Natural killer cell treated with Interleukin-12 subunit alpha and Interleukin-12 subunit beta and Interleukin-15 and Interleukin-18, amount 100 ng/mL, for 72 hours (primary cell): ENCODE data around the gene SPOP. TPM values are rescaled to one million over a fixed set of nuclear protein-coding genes. Genes with fewer than 3 reads are reported as not detected.
A peak's percentile ranks its signal among the peaks of the same experiment; 100 is the strongest.

Experiments used
- ATAC-seq, 2 donors: fragments of 150-1000 bp; cut with Tn5 transposase in 1 of 2; sonication (Bioruptor Pico), chemical (Tn5 transposase) in 1 of 2; 2 replicates each; pipeline ENCODE4 v1.10.0; 2021
- DNase-seq: peaks from one replicate; pipeline ENCODE4 v3.0.0; 2022; ENCODE audit warnings: low spot score
- H3K27ac Mint-ChIP-seq, 2 donors: 1 replicate in 1 of 2; 2 replicates in 1 of 2; pipeline ENCODE4 v1.8.0; 2022; ENCODE audit warnings: mixed read lengths in 2 of 2, mild to moderate bottlenecking in 1 of 2, moderate library complexity in 1 of 2
- H3K27me3 Mint-ChIP-seq, 2 donors: 1 replicate in 1 of 2; 2 replicates in 1 of 2; pipeline ENCODE4 v1.8.0; 2022; ENCODE audit warnings: mixed read lengths in 2 of 2
- H3K36me3 Mint-ChIP-seq: one replicate; pipeline ENCODE4 v1.8.0; 2022; ENCODE audit warnings: mixed read lengths
- H3K4me1 Mint-ChIP-seq, 2 donors: 1 replicate in 1 of 2; 2 replicates in 1 of 2; pipeline ENCODE4 v1.8.0; 2022; ENCODE audit warnings: low read depth in 2 of 2, mixed read lengths in 2 of 2, mild to moderate bottlenecking in 1 of 2
- H3K4me3 Mint-ChIP-seq: one replicate; pipeline ENCODE4 v1.8.0; 2022; ENCODE audit warnings: mixed read lengths
- H3K9me3 Mint-ChIP-seq: 2 replicates; pipeline ENCODE4 v1.8.0; 2022; ENCODE audit warnings: mixed read lengths
- total RNA-seq, 2 donors: library from RNA; stranded (reverse); gene quantifications; one replicate each; pipeline ENCODE4 v1.2.3, GENCODE V29; 2022

SPOP gene
- total RNA-seq, 2 donors from 2014 or later, result 59.3 to 87.7 TPM

DNA sequence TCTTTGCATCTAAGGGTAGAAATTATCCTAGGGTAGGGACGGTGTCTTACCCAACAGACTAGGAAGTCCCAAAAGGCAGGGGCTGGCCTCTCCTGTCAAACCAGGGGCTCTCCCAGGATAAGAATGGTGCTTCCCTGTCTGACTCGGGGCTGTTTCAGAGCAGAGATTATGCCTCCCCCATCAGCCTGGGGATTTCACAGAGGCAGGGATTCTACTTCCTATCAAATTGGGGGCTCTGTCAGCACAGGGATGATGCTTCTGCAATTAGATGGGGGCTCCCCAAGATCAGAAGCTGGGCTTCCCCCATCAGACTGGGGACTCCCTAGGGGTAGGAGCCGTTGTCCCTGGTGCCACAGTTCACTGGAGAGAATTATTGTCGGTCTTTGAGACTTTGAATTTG lies 99.9 kb downstream of the SPOP start:
- Mint-ChIP-seq H3K4me1 (no peaks in the 10 kb centered on the region), H3K27ac (no peak overlapping the region), H3K36me3 (no peaks in the 10 kb centered on the region), H3K27me3 (peaks cover 24 to 26% of the 10 kb centered on the region in 2 donors), H3K4me3 (no peak overlapping the region), H3K9me3 (no peaks in the 10 kb centered on the region)
- no peak for ATAC-seq
- DNase-seq, result no peak

DNA sequence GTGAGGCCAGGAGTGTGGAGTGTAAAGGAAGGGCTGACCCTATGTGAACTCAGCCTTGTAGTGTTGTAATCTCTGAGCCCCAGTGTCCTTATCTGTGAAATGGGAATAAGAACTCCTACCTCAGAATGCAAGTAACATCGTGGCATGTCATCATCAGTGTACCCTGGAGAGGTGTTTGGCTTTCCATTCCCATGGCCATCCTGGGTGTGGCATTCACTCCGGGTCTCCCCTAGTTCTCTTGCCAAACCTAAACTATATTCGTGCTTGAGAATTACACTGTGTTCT lies 100.3 kb downstream of the SPOP start:
- Mint-ChIP-seq H3K27me3 (peaks cover 28% of the 10 kb centered on the region in 2 donors), H3K9me3 (no peaks in the 10 kb centered on the region), H3K4me3 (no peak overlapping the region), H3K4me1 (no peaks in the 10 kb centered on the region), H3K36me3 (no peaks in the 10 kb centered on the region), H3K27ac (no peak overlapping the region)
- ATAC-seq, result no peak
- DNase-seq, result no peak

DNA sequence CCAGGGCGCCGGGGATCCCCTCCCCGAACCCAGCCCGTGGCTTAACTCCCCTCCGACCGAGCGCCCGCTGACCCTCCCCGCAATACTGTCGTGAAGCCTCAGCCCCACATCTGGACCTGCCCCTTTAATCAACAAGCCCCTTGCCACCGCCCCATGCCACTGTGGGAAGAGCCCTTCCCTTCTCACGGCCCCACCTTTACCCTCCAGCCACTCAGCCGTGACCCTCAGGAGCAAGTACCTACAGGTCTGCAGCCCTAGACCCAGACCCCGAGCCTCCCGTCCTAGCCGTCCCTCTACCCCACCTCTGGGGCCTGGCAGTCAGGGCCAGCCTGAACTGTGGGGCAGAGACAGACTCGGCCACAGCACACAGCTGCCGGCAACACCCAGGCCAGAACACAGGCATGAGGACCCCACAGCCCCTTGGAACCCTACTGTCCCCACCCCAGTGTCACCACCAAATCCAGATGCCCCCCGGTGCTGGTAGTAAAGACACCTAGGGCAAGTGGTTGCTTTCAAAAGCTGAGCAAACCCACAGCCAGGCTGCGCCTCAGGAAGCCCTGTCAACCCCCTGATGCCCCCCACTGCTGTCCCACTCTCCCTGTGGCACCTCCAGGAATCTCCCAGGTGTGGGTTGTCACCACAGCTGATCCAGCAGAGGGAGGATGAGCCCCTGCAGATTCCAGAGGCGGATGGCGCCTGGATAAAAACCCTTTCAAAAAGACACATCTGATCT lies 100.8 kb downstream of the SPOP start:
- H3K36me3 Mint-ChIP-seq, result no peaks in the 10 kb centered on the region
- no peak overlapping the region for H3K27ac Mint-ChIP-seq
- ATAC-seq (no peak), DNase-seq (no peak)
- peaks cover 30 to 31% of the 10 kb centered on the region in 2 donors for H3K27me3 Mint-ChIP-seq
- peak overlapping the region; percentile 20 for H3K4me3 Mint-ChIP-seq
- no peaks in the 10 kb centered on the region for H3K4me1 Mint-ChIP-seq
- no peaks in the 10 kb centered on the region for H3K9me3 Mint-ChIP-seq

DNA sequence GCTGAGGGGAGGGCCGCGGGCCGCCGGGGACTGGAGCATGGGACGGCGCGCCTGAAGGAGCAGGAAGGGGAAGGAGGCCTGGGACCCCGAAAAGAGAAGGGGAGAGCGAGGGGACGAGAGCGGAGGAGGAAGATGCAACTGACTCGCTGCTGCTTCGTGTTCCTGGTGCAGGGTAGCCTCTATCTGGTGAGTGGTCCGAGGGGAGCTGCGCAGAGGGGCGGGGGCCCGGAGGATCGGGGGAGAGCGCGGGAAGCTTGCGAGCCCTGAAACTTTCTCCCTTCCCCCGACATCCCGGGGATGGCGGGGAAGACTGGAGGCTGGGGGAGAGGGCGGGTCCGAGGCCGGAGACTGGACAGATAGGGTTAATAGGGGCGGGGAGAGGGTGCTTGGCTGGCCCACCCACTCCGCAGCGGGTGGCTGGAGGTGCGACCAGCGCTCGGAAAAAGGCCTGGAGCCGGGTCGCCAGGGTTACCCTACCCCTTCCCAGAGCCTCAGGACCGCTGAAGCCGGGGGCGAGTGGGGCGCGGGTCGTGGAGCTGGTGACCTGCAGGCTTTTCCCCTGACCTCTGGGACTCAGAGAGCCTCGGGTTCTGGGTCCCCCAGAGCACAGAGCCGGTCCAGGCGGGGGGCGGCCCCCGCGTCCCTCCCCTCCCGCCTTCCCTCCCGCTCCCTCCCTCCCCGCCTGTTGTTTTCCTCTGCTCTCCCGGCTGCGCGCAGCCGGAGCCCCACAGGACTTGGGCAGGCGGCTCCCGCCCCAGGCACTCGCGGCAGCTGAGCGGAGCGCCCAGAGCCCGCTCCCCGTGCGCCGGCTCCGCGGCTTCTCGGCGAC lies 101.6 kb downstream of the SPOP start:
- Mint-ChIP-seq H3K4me3 (peak overlapping the region; percentile 58), H3K27me3 (peaks cover 37 to 39% of the 10 kb centered on the region in 2 donors), H3K27ac (no peak overlapping the region), H3K36me3 (no peaks in the 10 kb centered on the region), H3K9me3 (no peaks in the 10 kb centered on the region), H3K4me1 (peaks cover 4 to 5% of the 10 kb centered on the region in 2 donors)
- DNase-seq (no peak), ATAC-seq (no peak)

DNA sequence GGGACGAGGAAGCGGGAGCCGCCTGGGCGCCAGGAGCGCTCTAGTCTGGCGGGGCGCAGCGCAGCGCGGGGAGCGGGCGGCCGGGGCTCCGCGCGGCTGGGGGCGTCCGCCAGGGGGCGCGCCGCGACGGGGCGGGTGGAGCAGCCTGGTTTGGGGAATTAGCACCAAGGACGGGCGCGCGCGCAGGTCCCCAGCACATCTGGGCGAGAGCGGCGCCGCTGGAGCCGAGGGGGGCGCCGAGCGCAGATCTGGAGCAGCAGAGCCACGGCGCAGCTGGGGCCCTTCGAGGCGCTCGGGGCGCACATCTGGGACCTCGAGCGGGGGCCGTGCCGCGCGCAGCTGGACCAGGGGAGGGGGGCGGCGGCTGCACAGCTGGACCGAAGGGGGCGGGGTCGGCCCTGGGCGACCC lies 102.2 kb downstream of the SPOP start, which contains the start of gene NXPH3:
NXPH3 (plus strand) TSS at position 193 of the 409 bp plus-strand sequence. CDS start 349 bp downstream, outside the sequence.
- peaks cover 43 to 45% of the 10 kb centered on the region in 2 donors for H3K27me3 Mint-ChIP-seq

DNA sequence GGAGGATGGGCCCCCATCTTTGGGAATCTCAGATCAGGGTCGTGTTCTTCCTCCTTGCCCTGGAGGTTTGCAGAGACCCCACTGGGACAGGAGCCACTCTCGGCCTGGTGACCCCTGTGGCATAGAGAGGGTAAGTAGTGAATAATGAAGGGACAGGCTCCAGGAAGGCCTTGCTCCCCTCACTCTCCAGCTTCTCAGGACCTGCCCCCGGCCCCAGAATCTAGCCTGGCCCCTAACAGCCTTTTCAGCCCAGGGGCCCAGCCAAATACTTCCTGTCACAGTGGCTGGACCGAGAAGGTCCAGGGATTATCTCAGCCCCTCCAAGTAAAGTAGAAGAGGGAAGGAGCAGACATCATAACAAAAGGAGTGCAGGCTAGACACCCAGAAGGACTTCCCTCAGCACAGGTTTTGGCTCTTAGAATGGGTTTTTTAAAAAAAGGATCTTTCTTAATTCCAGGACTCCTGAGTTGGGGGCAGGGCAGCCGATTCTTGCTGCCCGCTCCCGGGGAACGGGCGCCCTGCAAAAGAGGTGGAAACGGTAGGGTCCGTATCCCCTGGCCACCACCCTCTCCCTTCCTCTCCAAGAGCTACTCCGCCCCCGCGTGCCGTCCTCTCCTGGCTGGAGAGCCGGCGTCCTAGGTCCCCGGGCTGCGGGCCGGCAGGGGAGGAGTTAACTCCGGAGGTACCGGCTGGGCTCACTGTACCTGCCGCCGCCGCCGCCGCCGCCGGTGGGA lies 102.8 kb downstream of the SPOP start:
- Mint-ChIP-seq H3K4me3 (peak overlapping the region; percentile 58), H3K27me3 (peaks cover 43 to 46% of the 10 kb centered on the region in 2 donors), H3K36me3 (no peaks in the 10 kb centered on the region), H3K9me3 (no peaks in the 10 kb centered on the region), H3K4me1 (peaks cover 11 to 12% of the 10 kb centered on the region in 2 donors), H3K27ac (no peak overlapping the region)
- ATAC-seq (peak in 1 of 2 donors; percentile 8), DNase-seq (no peak)

More for the DNA sequence above, 102.2 kb downstream of the SPOP start, which contains the start of gene NXPH3:
- H3K9me3 Mint-ChIP-seq, result no peaks in the 10 kb centered on the region
- no peak for DNase-seq
- H3K4me3 Mint-ChIP-seq, result peak within 1 kb of the TSS; percentile 58
- H3K36me3 Mint-ChIP-seq, result no peaks in the 10 kb centered on the region
- peak; percentile 71 to 75 for ATAC-seq
- no peak within 1 kb of the TSS for H3K27ac Mint-ChIP-seq
- H3K4me1 Mint-ChIP-seq, result peaks cover 10 to 11% of the 10 kb centered on the region in 2 donors

DNA sequence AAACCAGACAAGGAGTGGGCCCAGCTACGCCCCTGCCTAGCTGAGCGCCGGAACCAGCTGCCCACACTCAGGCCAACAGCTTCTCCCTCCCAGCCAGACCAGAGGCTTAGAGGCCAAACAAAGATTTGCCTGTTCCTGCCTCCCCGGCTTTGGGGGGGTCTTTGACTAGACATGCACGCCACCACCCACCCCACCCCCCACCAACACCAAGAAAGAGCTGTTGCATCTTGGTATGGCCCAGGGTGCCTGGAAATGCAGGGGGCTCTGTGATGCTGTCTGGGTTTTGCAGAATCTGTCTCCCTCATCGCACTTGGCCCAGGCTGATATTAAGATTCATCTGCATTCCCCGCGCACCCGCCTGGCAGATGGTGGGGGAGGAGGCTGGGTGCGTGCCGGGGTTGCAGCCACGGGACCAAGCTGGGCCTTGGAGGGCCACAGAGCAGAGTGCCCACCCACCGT lies 103.5 kb downstream of the SPOP start:
- H3K27ac Mint-ChIP-seq, result no peak overlapping the region
- no peaks in the 10 kb centered on the region for H3K9me3 Mint-ChIP-seq
- no peak for ATAC-seq
- H3K27me3 Mint-ChIP-seq, result peaks cover 43 to 46% of the 10 kb centered on the region in 2 donors
- H3K4me1 Mint-ChIP-seq, result peaks cover 12 to 15% of the 10 kb centered on the region in 2 donors
- no peak overlapping the region for H3K4me3 Mint-ChIP-seq
- DNase-seq, result no peak
- H3K36me3 Mint-ChIP-seq, result no peaks in the 10 kb centered on the region

DNA sequence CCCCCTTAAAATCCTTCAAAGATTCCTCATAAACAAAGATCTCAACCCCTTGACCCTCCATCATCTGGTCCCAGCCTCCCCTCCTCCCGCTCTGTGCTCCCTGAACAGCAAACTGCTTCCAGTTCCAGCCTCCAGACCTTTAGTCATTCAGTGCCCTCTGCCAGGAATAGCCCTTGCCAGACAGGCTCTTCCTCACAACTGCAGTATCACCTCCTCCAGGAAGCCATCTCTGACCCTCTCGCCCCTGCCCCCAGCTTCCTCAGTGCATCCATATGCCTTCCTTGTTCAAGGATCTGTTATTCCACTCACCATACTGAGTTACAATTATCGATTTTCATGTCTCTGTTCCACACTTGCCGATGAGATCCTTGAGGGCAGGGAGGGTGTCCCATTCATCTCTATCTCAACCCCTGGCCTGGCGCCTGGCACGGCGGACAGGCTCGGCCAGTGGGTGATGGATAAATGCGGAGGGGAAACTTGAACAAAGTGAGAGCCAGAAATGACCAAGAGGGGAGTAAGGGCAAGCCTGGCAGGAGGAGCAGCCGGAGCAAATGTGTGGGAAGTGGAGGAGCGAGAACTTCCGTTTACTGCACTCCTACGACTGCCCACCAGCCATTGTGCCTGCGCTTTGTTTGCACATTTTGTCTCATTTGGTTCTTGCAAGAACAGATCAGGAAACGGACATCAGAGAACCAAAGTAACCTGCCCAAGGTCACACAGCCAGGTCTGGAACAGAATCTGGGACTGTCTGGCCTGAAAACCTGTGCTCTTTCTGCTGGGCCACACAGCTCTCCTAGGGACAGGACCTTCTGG lies 104.2 kb downstream of the SPOP start:
- Mint-ChIP-seq H3K36me3 (no peaks in the 10 kb centered on the region), H3K27me3 (peaks cover 43 to 46% of the 10 kb centered on the region in 2 donors), H3K27ac (no peak overlapping the region), H3K4me3 (no peak overlapping the region), H3K9me3 (no peaks in the 10 kb centered on the region), H3K4me1 (peaks cover 12 to 15% of the 10 kb centered on the region in 2 donors)
- ATAC-seq (no peak), DNase-seq (no peak)

DNA sequence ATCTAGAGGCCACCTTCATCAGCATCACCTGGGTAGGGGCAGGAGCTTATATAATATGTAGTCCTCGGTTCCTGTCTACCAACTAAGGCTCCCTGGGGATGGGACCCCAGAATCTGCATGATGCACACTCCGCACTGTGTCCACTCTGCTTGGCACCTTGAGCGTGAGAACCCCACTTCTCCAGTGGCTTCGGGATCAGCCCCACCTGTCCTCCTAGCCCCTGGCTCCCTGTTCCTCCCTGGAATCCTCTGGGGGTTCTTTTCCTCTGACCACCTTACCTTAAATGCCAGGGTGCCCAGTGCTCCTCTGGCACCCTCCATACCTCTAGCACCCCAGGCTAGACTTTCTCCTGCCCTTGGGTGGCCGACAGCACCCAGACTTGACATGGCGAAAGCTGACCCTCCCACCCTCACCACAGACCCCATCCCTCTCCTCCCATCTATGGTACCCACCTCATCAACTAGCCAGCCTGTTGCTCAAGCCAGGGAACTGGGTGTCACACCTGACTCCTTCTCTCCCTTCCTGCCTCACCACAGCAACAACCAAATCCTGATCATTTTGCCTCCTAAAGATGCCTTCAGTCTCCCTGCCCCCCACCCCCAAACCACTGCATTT lies 105.0 kb downstream of the SPOP start:
- DNase-seq (no peak), ATAC-seq (no peak)
- H3K27ac Mint-ChIP-seq, result no peak overlapping the region
- no peaks in the 10 kb centered on the region for H3K36me3 Mint-ChIP-seq
- H3K4me1 Mint-ChIP-seq, result peaks cover 12 to 20% of the 10 kb centered on the region in 2 donors
- no peaks in the 10 kb centered on the region for H3K9me3 Mint-ChIP-seq
- peaks cover 41 to 43% of the 10 kb centered on the region in 2 donors for H3K27me3 Mint-ChIP-seq
- no peak overlapping the region for H3K4me3 Mint-ChIP-seq

DNA sequence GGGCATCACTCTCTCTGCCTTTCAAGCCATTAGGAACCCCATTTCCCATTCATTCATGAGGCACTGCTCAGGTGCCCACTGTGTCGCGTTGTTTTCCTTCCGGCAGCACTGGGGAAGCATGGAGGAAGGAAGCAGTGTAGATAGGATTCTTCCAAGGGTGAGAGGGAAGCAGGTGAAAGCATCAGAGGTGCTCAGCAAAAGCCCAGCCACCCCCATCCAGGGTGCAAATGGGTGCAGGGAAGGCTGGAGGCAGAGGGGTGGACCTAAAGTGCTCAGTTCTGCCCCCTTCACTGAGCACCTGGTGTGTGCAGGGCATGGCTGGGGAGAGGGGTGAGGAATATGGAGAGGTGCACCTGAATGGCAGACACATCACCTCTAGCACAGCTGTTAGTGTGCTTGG lies 105.7 kb downstream of the SPOP start:
- DNase-seq (no peak), ATAC-seq (no peak)
- H3K27ac Mint-ChIP-seq, result no peak overlapping the region
- H3K4me1 Mint-ChIP-seq, result peaks cover 12 to 23% of the 10 kb centered on the region in 2 donors
- no peaks in the 10 kb centered on the region for H3K36me3 Mint-ChIP-seq
- H3K9me3 Mint-ChIP-seq, result no peaks in the 10 kb centered on the region
- no peak overlapping the region for H3K4me3 Mint-ChIP-seq
- H3K27me3 Mint-ChIP-seq, result peaks cover 37 to 39% of the 10 kb centered on the region in 2 donors

DNA sequence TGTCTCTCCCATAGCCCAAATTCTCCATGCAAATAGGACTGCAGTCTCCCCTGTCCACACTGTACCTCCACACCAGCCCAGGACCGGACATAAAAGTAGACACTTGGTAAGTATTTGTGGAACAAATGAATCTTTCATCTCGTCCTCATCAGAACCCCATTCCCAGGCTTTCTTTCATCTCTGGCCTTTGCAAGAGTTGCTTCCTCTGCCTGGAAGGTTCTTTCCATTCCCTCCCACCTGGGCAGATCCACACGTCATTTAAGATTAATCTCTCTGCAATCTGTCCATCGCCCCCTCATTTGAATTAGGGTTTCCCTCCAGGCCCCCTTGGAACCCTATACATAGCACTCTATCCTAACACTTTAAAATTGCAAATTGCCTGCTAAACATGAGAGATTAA lies 106.1 kb downstream of the SPOP start:
- H3K4me1 Mint-ChIP-seq, result peaks cover 12 to 23% of the 10 kb centered on the region in 2 donors
- H3K9me3 Mint-ChIP-seq, result no peaks in the 10 kb centered on the region
- ATAC-seq, result no peak
- no peak overlapping the region for H3K4me3 Mint-ChIP-seq
- H3K27me3 Mint-ChIP-seq, result peaks cover 33 to 37% of the 10 kb centered on the region in 2 donors
- DNase-seq, result no peak
- H3K36me3 Mint-ChIP-seq, result no peaks in the 10 kb centered on the region
- H3K27ac Mint-ChIP-seq, result peak overlapping the region in 1 of 2 donors; percentile 25

DNA sequence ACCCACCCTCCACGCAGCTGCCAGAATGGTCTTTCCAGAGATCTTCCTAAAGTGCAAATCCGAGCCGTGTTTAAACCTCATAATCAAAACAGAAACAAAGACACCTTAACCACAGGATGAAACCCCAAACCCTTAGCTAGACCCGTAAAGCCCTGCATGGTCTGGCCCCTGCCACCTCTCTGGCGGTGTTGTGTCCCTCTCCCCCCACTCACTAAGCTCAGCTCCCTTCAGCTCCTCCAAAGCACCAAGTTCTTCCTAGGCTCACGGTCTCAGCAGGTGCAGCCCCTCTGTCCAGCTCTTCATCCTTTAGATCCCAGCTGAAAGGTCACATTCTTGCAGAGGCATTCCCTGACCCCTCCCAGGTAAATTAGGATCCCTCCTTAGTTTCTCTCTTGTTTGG lies 106.6 kb downstream of the SPOP start:
- ATAC-seq, result no peak
- Mint-ChIP-seq H3K4me3 (peak overlapping the region; percentile 48), H3K27me3 (peaks cover 33 to 37% of the 10 kb centered on the region in 2 donors), H3K36me3 (no peaks in the 10 kb centered on the region), H3K27ac (peak overlapping the region in 1 of 2 donors; percentile 25), H3K4me1 (peaks cover 12 to 23% of the 10 kb centered on the region in 2 donors), H3K9me3 (no peaks in the 10 kb centered on the region)
- DNase-seq, result no peak
